ENCODE results near the gene LARP6. TPM values are rescaled to one million over a fixed set of nuclear protein-coding genes. Genes with fewer than 3 reads are reported as not detected.

Gene LARP6
- total RNA-seq, 1 experiment from 2014 or later: 15.2 TPM

DNA sequence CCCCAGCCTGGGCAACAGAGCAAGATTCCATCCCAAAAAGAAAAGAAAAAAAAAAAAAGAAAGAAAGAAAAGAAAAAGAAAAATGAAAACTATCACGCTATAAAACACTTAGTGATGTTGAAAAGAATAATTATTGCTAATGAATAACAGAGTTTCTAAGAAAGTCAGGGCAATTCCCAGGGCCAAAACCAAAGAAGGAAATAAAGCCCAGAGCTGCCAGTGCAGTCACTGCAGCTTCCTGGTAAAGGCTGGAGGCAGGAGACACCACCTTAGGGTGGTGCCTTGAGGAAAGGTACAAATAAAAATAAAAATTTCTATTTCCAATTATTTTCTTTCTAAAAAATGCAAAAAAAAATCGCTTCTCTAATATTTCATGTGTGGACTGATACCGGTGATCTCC, 70.9 kb downstream of the LARP6 start:
- TF ChIP-seq ZNF425 (CRISPR knock-in tag; conservative IDR thresholded peaks at IDR 0.05) (no peak), RORB (CRISPR knock-in tag; IDR thresholded peaks at IDR 0.05) (no peak), GTF2I (CRISPR knock-in tag; conservative IDR thresholded peaks at IDR 0.05) (no peak), AFF4 (CRISPR knock-in tag; IDR thresholded peaks at IDR 0.05; ENCODE audit: borderline replicate concordance) (no peak), RELA (CRISPR knock-in tag; IDR thresholded peaks at IDR 0.05; ENCODE audit: borderline replicate concordance) (no peak), SMAD3 (CRISPR knock-in tag; IDR thresholded peaks at IDR 0.05; ENCODE audit: borderline replicate concordance) (no peak), JUN (CRISPR knock-in tag; IDR thresholded peaks at IDR 0.05) (no peak), NR2C2 (CRISPR knock-in tag; IDR thresholded peaks at IDR 0.05) (no peak)
- TF ChIP-seq, protein P1, sequence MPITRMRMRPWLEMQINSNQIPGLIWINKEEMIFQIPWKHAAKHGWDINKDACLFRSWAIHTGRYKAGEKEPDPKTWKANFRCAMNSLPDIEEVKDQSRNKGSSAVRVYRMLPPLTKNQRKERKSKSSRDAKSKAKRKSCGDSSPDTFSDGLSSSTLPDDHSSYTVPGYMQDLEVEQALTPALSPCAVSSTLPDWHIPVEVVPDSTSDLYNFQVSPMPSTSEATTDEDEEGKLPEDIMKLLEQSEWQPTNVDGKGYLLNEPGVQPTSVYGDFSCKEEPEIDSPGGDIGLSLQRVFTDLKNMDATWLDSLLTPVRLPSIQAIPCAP (CRISPR knock-in tag; IDR thresholded peaks at IDR 0.05): no peak
- Mint-ChIP-seq H3K36me3 (no peaks in the 10 kb centered on the region), H3K4me3 (no peak overlapping the region), H3K4me1 (peaks cover 5% of the 10 kb centered on the region; the same call in 1 of the 2 replicates), H3K27ac (no peak overlapping the region), H3K9me3 (peaks cover 3% of the 10 kb centered on the region), H3K27me3 (ENCODE audit: low read depth) (no peaks in the 10 kb centered on the region; the same call in 1 of the 2 replicates)
- ChIA-PET CTCF (no interaction called here), POLR2A (no interaction called here)
- DNase-seq (ENCODE audit: low spot score) (no peak), ATAC-seq (no peak)

DNA sequence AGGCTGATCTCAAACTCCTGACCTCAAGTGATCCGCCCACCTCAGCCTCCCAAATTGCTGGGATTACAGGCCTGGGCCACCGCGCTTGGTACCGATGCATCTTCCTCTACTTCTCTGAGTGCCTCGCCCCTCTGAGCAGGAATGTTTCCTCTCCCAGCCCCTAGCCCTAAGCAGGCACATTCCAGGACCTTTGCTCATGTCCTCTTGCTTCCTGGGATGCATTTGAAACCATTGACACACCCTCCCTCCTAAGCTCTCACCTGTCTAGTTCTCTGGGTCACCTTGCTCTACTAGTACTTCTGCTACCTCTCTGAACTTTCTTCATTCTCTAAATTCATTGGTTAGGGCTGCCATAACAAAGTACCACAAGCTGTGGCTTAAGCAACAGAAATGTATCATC, 72.7 kb downstream of the LARP6 start:
- H3K27me3 Mint-ChIP-seq (ENCODE audit: low read depth): no peaks in the 10 kb centered on the region
- CTCF ChIA-PET: no interaction called here
- peaks cover 3% of the 10 kb centered on the region for H3K9me3 Mint-ChIP-seq
- H3K36me3 Mint-ChIP-seq: no peaks in the 10 kb centered on the region
- POLR2A ChIA-PET: interaction anchor here (0.5 kb wide), 1 partner anchor 22 kb away, joined by 4 read pairs; no protein-coding TSS in a partner anchor
- H3K4me1 Mint-ChIP-seq: peaks cover 5% of the 10 kb centered on the region; the same call in 1 of the 2 replicates
- DNase-seq (ENCODE audit: low spot score): no peak
- H3K27ac Mint-ChIP-seq: no peak overlapping the region
- H3K4me3 Mint-ChIP-seq: no peak overlapping the region
- peak; percentile 57 for ATAC-seq
- TF ChIP-seq ZNF416 (CRISPR knock-in tag; IDR thresholded peaks at IDR 0.05): no peak
- TF ChIP-seq GABPB1 (CRISPR knock-in tag; IDR thresholded peaks at IDR 0.05): no peak
- TF ChIP-seq, protein P2, sequence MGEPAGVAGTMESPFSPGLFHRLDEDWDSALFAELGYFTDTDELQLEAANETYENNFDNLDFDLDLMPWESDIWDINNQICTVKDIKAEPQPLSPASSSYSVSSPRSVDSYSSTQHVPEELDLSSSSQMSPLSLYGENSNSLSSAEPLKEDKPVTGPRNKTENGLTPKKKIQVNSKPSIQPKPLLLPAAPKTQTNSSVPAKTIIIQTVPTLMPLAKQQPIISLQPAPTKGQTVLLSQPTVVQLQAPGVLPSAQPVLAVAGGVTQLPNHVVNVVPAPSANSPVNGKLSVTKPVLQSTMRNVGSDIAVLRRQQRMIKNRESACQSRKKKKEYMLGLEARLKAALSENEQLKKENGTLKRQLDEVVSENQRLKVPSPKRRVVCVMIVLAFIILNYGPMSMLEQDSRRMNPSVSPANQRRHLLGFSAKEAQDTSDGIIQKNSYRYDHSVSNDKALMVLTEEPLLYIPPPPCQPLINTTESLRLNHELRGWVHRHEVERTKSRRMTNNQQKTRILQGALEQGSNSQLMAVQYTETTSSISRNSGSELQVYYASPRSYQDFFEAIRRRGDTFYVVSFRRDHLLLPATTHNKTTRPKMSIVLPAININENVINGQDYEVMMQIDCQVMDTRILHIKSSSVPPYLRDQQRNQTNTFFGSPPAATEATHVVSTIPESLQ (CRISPR knock-in tag; IDR thresholded peaks at IDR 0.05): no peak
- no peak for TF ChIP-seq ZNF423 (CRISPR knock-in tag; IDR thresholded peaks at IDR 0.05)
- TF ChIP-seq IRF2 (CRISPR knock-in tag; IDR thresholded peaks at IDR 0.05; ENCODE audit: borderline replicate concordance, low read depth): no peak
- no peak for TF ChIP-seq ESRRA (CRISPR knock-in tag; IDR thresholded peaks at IDR 0.05; ENCODE audit: borderline replicate concordance)
- TF ChIP-seq TCF7 (CRISPR knock-in tag; IDR thresholded peaks at IDR 0.05; ENCODE audit: low read depth): no peak
- TF ChIP-seq ARID4B (CRISPR knock-in tag; IDR thresholded peaks at IDR 0.05; ENCODE audit: borderline replicate concordance): no peak
- no peak for TF ChIP-seq CREB1 (CRISPR knock-in tag; IDR thresholded peaks at IDR 0.05)
- TF ChIP-seq, protein P3, sequence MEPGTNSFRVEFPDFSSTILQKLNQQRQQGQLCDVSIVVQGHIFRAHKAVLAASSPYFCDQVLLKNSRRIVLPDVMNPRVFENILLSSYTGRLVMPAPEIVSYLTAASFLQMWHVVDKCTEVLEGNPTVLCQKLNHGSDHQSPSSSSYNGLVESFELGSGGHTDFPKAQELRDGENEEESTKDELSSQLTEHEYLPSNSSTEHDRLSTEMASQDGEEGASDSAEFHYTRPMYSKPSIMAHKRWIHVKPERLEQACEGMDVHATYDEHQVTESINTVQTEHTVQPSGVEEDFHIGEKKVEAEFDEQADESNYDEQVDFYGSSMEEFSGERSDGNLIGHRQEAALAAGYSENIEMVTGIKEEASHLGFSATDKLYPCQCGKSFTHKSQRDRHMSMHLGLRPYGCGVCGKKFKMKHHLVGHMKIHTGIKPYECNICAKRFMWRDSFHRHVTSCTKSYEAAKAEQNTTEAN (CRISPR knock-in tag; IDR thresholded peaks at IDR 0.05): no peak
- TF ChIP-seq, protein P4, sequence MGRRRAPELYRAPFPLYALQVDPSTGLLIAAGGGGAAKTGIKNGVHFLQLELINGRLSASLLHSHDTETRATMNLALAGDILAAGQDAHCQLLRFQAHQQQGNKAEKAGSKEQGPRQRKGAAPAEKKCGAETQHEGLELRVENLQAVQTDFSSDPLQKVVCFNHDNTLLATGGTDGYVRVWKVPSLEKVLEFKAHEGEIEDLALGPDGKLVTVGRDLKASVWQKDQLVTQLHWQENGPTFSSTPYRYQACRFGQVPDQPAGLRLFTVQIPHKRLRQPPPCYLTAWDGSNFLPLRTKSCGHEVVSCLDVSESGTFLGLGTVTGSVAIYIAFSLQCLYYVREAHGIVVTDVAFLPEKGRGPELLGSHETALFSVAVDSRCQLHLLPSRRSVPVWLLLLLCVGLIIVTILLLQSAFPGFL (CRISPR knock-in tag; IDR thresholded peaks at IDR 0.05; ENCODE audit: borderline replicate concordance): no peak
- TF ChIP-seq RELA (CRISPR knock-in tag; IDR thresholded peaks at IDR 0.05; ENCODE audit: borderline replicate concordance): no peak

Measured in WTC11 (cell line).